K562 (cell line): ENCODE measurements around the gene AHCYL1. TPM values are rescaled to one million over a fixed set of nuclear protein-coding genes. Genes with fewer than 3 reads are reported as not detected.
A peak's percentile ranks its signal among the peaks of the same experiment; 100 is the strongest.

Experiments
- ATAC-seq: fragments of 200-7000 bp; cut with Tn5 transposase; 3 replicates; pipeline ENCODE4 v1.9.1; 2020; ENCODE audit warnings: moderate library complexity
- BruUV-seq: library from RNA; stranded (reverse); fragments of 400-500 nt; replicated peaks from 2 replicates; lab custom pipeline; 2021; lab: Mats Ljungman, UMichigan
- CTCF ChIA-PET: fragments of 300-600 bp; formaldehyde crosslinking; extraction: SDS; loops from one replicate; lab custom pipeline; 2021; ENCODE audit warnings: low intra/inter-chr PET ratio; lab: Yijun Ruan, JAX
- POLR2A ChIA-PET: fragments of 300-600, 350-650 bp; sonication (Branson Sonifier 250); formaldehyde crosslinking; extraction: SDS; loops from one replicate; lab custom pipeline; 2021; ENCODE audit warnings: antibody characterized with exemption, inconsistent platforms; lab: Yijun Ruan, JAX
- DNase-seq, 4 experiments: peaks; one replicate each; pipeline versions ENCODE4 v3.0.0 to v3.0.0-alpha.2; 2011 to 2018; ENCODE audit warnings: low spot score in 3 of 4, mixed read lengths in 3 of 4; ENCODE audit errors: extremely low read depth in 1 of 4
- FAIRE-seq: peaks from 2 replicates; lab custom pipeline; 2011; peaks lifted over from hg19 to GRCh38; lab: Jason Lieb, UNC
- H2AFZ ChIP-seq: 2 replicates; pipeline ENCODE4 v1.6.0; 2011; ENCODE audit warnings: low read depth, low read length, control low read depth, inconsistent platforms
- H3K27ac ChIP-seq: fragments of 200-600 bp; 3 replicates; pipeline ENCODE4 v1.8.0; 2011; ENCODE audit warnings: low read depth, mild to moderate bottlenecking, control low read depth, inconsistent platforms, low read length, moderate library complexity, mixed read lengths; ENCODE audit errors: extremely low read depth
- H3K27me3 ChIP-seq, 2 experiments: fragments of 300-600 bp in 1 of 2; 2 replicates in 1 of 2; 3 replicates in 1 of 2; pipeline versions ENCODE4 v1.6.0 to v1.8.0; 2011; ENCODE audit warnings: inconsistent platforms in 2 of 2, low read length in 2 of 2, mild to moderate bottlenecking in 1 of 2, mixed read lengths in 1 of 2, moderate library complexity in 1 of 2; ENCODE audit not compliant: control insufficient read depth in 2 of 2, insufficient read depth in 2 of 2
- H3K36me3 ChIP-seq: fragments of 300-600 bp; 3 replicates; pipeline ENCODE4 v1.8.0; 2011; ENCODE audit warnings: mild to moderate bottlenecking, low read length, inconsistent platforms; ENCODE audit not compliant: control insufficient read depth, insufficient read depth
- H3K4me1 ChIP-seq, 2 experiments: fragments of 200-600 bp in 1 of 2; replicated peaks in 1 of 2; 2 replicates in 1 of 2; 3 replicates in 1 of 2; pipeline versions ENCODE4 v1.5.1 to v1.8.0; 2011; ENCODE audit warnings: inconsistent platforms in 2 of 2, low read length in 2 of 2, mild to moderate bottlenecking in 1 of 2, mixed read lengths in 1 of 2, moderate library complexity in 1 of 2; ENCODE audit not compliant: control insufficient read depth in 2 of 2, insufficient read depth in 2 of 2
- H3K4me2 ChIP-seq: 2 replicates; pipeline ENCODE4 v1.6.1; 2011; ENCODE audit warnings: low read length, control low read depth, inconsistent platforms, mixed read lengths; ENCODE audit not compliant: insufficient read depth
- H3K4me3 ChIP-seq: fragments of 200-600 bp; sonication (generic), shearing (Covaris generic); 2 replicates; pipeline ENCODE4 v1.5.1; 2016; ENCODE audit warnings: control low read depth, inconsistent platforms
- H3K79me2 ChIP-seq: fragments of 200-600 bp; 3 replicates; pipeline ENCODE4 v1.8.0; 2011; ENCODE audit warnings: low read length, inconsistent platforms; ENCODE audit not compliant: control insufficient read depth, insufficient read depth
- H3K9ac ChIP-seq, 2 experiments: 2 replicates each; pipeline versions ENCODE4 v1.6.0 to v1.6.1; 2011; ENCODE audit warnings: low read depth in 2 of 2, low read length in 2 of 2, control low read depth in 1 of 2, inconsistent platforms in 1 of 2, mild to moderate bottlenecking in 1 of 2, mixed read lengths in 1 of 2; ENCODE audit not compliant: insufficient read depth in 1 of 2
- H3K9me1 ChIP-seq: one replicate; pipeline ENCODE4 v1.6.0; 2011; ENCODE audit warnings: inconsistent platforms, mild to moderate bottlenecking, low read length, moderate library complexity; ENCODE audit not compliant: control insufficient read depth, insufficient read depth
- H3K9me3 ChIP-seq: replicated peaks from 2 replicates; pipeline ENCODE4 v1.5.1; 2011; ENCODE audit warnings: low read depth, low read length, inconsistent platforms; ENCODE audit not compliant: control insufficient read depth, insufficient read depth
- H4K20me1 ChIP-seq: replicated peaks from 2 replicates; pipeline ENCODE4 v1.6.1; 2011; ENCODE audit warnings: low read length, inconsistent platforms, mixed read lengths; ENCODE audit not compliant: control insufficient read depth, insufficient read depth
- CBFA2T2 ChIP-seq: fragments of 450-650 bp; conservative IDR thresholded peaks from 2 replicates; pipeline ENCODE4 v1.6.1; 2017; ENCODE audit warnings: mild to moderate bottlenecking
- CXXC5 ChIP-seq: fragments of 250-450 bp; sonication (Bioruptor Pico); IDR thresholded peaks from 2 replicates; pipeline ENCODE4 v1.8.0; 2022; ENCODE audit warnings: inconsistent platforms, mild to moderate bottlenecking, moderate library complexity
- DPF2 ChIP-seq: fragments of 450-650 bp; IDR thresholded peaks from 2 replicates; pipeline ENCODE4 v1.6.1; 2016
- EP300 ChIP-seq: IDR thresholded peaks from 2 replicates; pipeline ENCODE4 v1.6.1; 2012; ENCODE audit warnings: low read length, improper control_type of control experiment
- ESRRA ChIP-seq: fragments of 450-650 bp; IDR thresholded peaks from 2 replicates; pipeline ENCODE4 v1.6.1; 2014; ENCODE audit warnings: low read depth, mild to moderate bottlenecking, moderate library complexity, borderline replicate concordance
- FOS ChIP-seq: IDR thresholded peaks from 3 replicates; pipeline ENCODE4 v1.6.1; 2011; ENCODE audit not compliant: insufficient read length; ENCODE audit errors: extremely low read depth
- FOXA3 ChIP-seq, 2 experiments: fragments of 450-650 bp in 1 of 2; sonication (generic) in 1 of 2; formaldehyde crosslinking; IDR thresholded peaks in 1 of 2; conservative IDR thresholded peaks in 1 of 2; 2 replicates each; pipeline versions ENCODE4 v1.4.0 to v1.8.0; 2020 to 2022; ENCODE audit warnings: mild to moderate bottlenecking in 2 of 2, missing genetic modification reagents in 1 of 2
- FOXK2 ChIP-seq, 2 experiments: fragments of 450-650 bp; IDR thresholded peaks in 1 of 2; conservative IDR thresholded peaks in 1 of 2; 2 replicates each; pipeline ENCODE4 v1.6.1; 2016; ENCODE audit warnings: low read depth in 2 of 2, mild to moderate bottlenecking in 1 of 2
- GATAD2A ChIP-seq: fragments of 450-650 bp; IDR thresholded peaks from 2 replicates; pipeline ENCODE4 v1.6.1; 2017
- NFIC ChIP-seq: fragments of 450-650 bp; IDR thresholded peaks from 2 replicates; pipeline ENCODE4 v1.6.1; 2017; ENCODE audit warnings: mild to moderate bottlenecking, inconsistent platforms
- POLR2A ChIP-seq: fragments of 450-650 bp; conservative IDR thresholded peaks from 2 replicates; pipeline ENCODE4 v1.6.1; 2016
- SMARCA4 ChIP-seq: fragments of 450-650 bp; IDR thresholded peaks from 2 replicates; pipeline ENCODE4 v1.6.1; 2016
- STAT5A ChIP-seq: IDR thresholded peaks from 2 replicates; pipeline ENCODE4 v1.6.1; 2012; ENCODE audit warnings: low read length, inconsistent platforms, borderline replicate concordance
- TAL1 ChIP-seq: fragments of 450-650 bp; IDR thresholded peaks from 2 replicates; pipeline ENCODE4 v1.6.1; 2016; ENCODE audit warnings: mild to moderate bottlenecking
- TCF3 ChIP-seq: sonication (generic); formaldehyde crosslinking; IDR thresholded peaks from 2 replicates; pipeline ENCODE4 v1.4.0; 2020; ENCODE audit warnings: mild to moderate bottlenecking, missing genetic modification reagents
- ZFP1 ChIP-seq: fragments of 450-650 bp; formaldehyde crosslinking; IDR thresholded peaks from 2 replicates; pipeline ENCODE4 v1.4.0; 2020; ENCODE audit warnings: mild to moderate bottlenecking, mixed read lengths
- WGBS: fragments of 100-300 bp; shearing (Covaris generic); methylation state at CpG from one replicate; pipeline ENCODE4 v1.1.6; 2016; ENCODE audit warnings: low coverage, mixed read lengths; ENCODE audit not compliant: insufficient coverage; ENCODE audit errors: missing lambda C conversion rate; 5-methylcytosine and 5-hydroxymethylcytosine counted together
- in situ Hi-C: fragments of 300-500 bp; cut with MboI; formaldehyde crosslinking; loops from 4 replicates; pipeline ENCODE4 v1.15.0; 2018; ENCODE audit warnings: inconsistent platforms, mixed read lengths
- intact Hi-C: fragments of 100-400 bp; cut with micrococcal nuclease; formaldehyde crosslinking; loops from 2 replicates; pipeline ENCODE4 v1.14.2; 2022
- polyA plus RNA-seq, 8 experiments: library from polyadenylated mRNA; depleted of rRNA in 4 of 8; stranded (reverse) in 5 of 8; unstranded in 3 of 8; fragments of >200 nt; fragmentation: Nextera tagmentation in 2 of 8; fragmentation: Illumina TruSeq in 1 of 8; extraction: Ambion mirVana in 2 of 8; extraction: Trizol in 1 of 8; gene quantifications; 2 replicates each; pipeline versions ENCODE4 v1.2.1 to v1.2.3, GENCODE V29; 2011 to 2014; ENCODE audit warnings: inconsistent platforms in 1 of 8, missing spikeins in 1 of 8
- total RNA-seq, 7 experiments: library from RNA; depleted of rRNA in 6 of 7; stranded (reverse); fragments of >200 nt in 6 of 7; fragmentation: Illumina TruSeq in 2 of 7; extraction: Trizol in 2 of 7; gene quantifications; 2 replicates each; pipeline versions ENCODE4 v1.2.1 to v1.2.3, GENCODE V29; 2011 to 2021; ENCODE audit warnings: low replicate concordance in 1 of 7
- TF ChIP-seq, protein P1 (sequence below): fragments of 450-650 bp; IDR thresholded peaks from 2 replicates; pipeline ENCODE4 v1.6.1; 2017; ENCODE audit warnings: antibody characterized with exemption, mild to moderate bottlenecking
- TF ChIP-seq, protein P2 (sequence below): sonication (generic); formaldehyde crosslinking; IDR thresholded peaks from 2 replicates; pipeline ENCODE4 v1.8.0; 2022; ENCODE audit warnings: mild to moderate bottlenecking, missing genetic modification reagents
- TF ChIP-seq, protein P3 (sequence below): sonication (generic); formaldehyde crosslinking; IDR thresholded peaks from 2 replicates; pipeline ENCODE4 v1.8.0; 2023; ENCODE audit warnings: mild to moderate bottlenecking, missing genetic modification reagents

AHCYL1 gene
- total and polyA plus RNA-seq, 9 of the 15 experiments (the other 6 are each of a cell fraction or from before 2014, with no cell fraction given): 27.3 to 118 (median 44.5) TPM

DNA sequence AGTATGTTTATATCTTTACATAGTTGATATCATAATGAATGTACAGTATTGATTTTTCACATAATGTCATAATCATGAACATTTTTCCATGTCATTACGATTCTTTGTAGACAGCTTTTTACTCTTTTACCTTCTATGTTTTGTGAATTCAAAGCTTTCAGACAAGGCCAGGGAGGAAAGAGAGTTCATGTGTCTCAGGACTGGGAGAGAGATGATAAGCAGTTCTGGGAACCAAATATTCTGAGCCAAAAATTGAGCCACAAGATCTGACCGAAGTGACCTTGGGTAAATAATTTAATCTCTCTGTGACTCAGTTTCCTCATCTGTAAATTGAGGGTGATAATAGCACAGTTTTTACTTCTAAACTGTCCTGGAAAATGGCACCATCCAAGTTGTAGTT lies 42.1 kb upstream of the AHCYL1 start:
- no peaks in the 10 kb centered on the region for H3K9me1 ChIP-seq
- no peaks in the 10 kb centered on the region for H3K36me3 ChIP-seq
- ChIA-PET CTCF (interaction anchor here (0.6 kb wide), 1 partner anchor 107 kb away, joined by 3 read pairs; no protein-coding TSS in a partner anchor), POLR2A (interaction anchor here (0.6 to 2.3 kb wide), 6 partner anchors 9 to 1022 kb away, joined by 3 to 8 read pairs (median 4); no protein-coding TSS in a partner anchor)
- ATAC-seq (peak; percentile 68), FAIRE-seq (peak; percentile 11), DNase-seq (peak in 3 of 4 experiments; percentile 15 to 68 (median 57))
- peak overlapping the region; percentile 57 for H3K27ac ChIP-seq
- BruUV-seq: no TSS peak
- peak overlapping the region; percentile 34; the same call in 1 of the 2 replicates for H3K4me2 ChIP-seq
- in situ Hi-C loops: no loop called here
- no peaks in the 10 kb centered on the region for H3K27me3 ChIP-seq
- H4K20me1 ChIP-seq: no peaks in the 10 kb centered on the region
- intact Hi-C loops: no loop called here
- H3K4me1 ChIP-seq: peaks cover 11% of the 10 kb centered on the region in 2 experiments
- peaks cover 11% of the 10 kb centered on the region for H3K9me3 ChIP-seq
- H2AFZ ChIP-seq: peak overlapping the region; percentile 81
- H3K4me3 ChIP-seq: no peak overlapping the region
- no peaks in the 10 kb centered on the region for H3K79me2 ChIP-seq
- 0% methylated on average over 2 of the region's 2 CpGs for WGBS
- peak overlapping the region in 1 of 2 experiments; percentile 33; a peak in 2 of 4 replicates for H3K9ac ChIP-seq
- TF ChIP-seq SMARCA4: peak; percentile 24; the same call in 1 of the 2 replicates
- peak; percentile 44; the same call in 1 of the 2 replicates for TF ChIP-seq TCF3 (CRISPR knock-in tag)
- TF ChIP-seq POLR2A: no peak
- TF ChIP-seq, protein P1, sequence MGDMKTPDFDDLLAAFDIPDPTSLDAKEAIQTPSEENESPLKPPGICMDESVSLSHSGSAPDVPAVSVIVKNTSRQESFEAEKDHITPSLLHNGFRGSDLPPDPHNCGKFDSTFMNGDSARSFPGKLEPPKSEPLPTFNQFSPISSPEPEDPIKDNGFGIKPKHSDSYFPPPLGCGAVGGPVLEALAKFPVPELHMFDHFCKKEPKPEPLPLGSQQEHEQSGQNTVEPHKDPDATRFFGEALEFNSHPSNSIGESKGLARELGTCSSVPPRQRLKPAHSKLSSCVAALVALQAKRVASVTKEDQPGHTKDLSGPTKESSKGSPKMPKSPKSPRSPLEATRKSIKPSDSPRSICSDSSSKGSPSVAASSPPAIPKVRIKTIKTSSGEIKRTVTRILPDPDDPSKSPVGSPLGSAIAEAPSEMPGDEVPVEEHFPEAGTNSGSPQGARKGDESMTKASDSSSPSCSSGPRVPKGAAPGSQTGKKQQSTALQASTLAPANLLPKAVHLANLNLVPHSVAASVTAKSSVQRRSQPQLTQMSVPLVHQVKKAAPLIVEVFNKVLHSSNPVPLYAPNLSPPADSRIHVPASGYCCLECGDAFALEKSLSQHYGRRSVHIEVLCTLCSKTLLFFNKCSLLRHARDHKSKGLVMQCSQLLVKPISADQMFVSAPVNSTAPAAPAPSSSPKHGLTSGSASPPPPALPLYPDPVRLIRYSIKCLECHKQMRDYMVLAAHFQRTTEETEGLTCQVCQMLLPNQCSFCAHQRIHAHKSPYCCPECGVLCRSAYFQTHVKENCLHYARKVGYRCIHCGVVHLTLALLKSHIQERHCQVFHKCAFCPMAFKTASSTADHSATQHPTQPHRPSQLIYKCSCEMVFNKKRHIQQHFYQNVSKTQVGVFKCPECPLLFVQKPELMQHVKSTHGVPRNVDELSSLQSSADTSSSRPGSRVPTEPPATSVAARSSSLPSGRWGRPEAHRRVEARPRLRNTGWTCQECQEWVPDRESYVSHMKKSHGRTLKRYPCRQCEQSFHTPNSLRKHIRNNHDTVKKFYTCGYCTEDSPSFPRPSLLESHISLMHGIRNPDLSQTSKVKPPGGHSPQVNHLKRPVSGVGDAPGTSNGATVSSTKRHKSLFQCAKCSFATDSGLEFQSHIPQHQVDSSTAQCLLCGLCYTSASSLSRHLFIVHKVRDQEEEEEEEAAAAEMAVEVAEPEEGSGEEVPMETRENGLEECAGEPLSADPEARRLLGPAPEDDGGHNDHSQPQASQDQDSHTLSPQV: 0 out of 2 replicates have a peak, but pooled peaks have one; percentile 72
- TF ChIP-seq FOXA3 (CRISPR knock-in tag; conservative IDR thresholded peaks at IDR 0.05 in 1 of 2, IDR thresholded peaks at IDR 0.05 in 1 of 2): 0 out of 4 replicates have a peak, but pooled peaks of 1 of the 2 experiments have one; percentile 19
- TF ChIP-seq TAL1: peak; percentile 27; the same call in 1 of the 2 replicates
- peak; percentile 46; the same call in 1 of the 2 replicates for TF ChIP-seq ESRRA
- TF ChIP-seq ZFP1 (CRISPR knock-in tag): no peak
- TF ChIP-seq DPF2: peak; percentile 37; the same call in 1 of the 2 replicates
- TF ChIP-seq NFIC: peak; percentile 31; the same call in 1 of the 2 replicates
- peak; percentile 38; the same call in 1 of the 2 replicates for TF ChIP-seq EP300
- TF ChIP-seq STAT5A: peak; percentile 39; the same call in 1 of the 2 replicates
- TF ChIP-seq CXXC5 (CRISPR knock-in tag): no peak
- TF ChIP-seq, protein P2, sequence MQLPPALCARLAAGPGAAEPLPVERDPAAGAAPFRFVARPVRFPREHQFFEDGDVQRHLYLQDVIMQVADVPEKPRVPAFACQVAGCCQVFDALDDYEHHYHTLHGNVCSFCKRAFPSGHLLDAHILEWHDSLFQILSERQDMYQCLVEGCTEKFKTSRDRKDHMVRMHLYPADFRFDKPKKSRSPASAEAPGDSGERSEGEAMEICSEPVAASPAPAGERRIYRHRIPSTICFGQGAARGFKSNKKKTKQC (CRISPR knock-in tag): no peak
- TF ChIP-seq FOS: no peak
- TF ChIP-seq, protein P3, sequence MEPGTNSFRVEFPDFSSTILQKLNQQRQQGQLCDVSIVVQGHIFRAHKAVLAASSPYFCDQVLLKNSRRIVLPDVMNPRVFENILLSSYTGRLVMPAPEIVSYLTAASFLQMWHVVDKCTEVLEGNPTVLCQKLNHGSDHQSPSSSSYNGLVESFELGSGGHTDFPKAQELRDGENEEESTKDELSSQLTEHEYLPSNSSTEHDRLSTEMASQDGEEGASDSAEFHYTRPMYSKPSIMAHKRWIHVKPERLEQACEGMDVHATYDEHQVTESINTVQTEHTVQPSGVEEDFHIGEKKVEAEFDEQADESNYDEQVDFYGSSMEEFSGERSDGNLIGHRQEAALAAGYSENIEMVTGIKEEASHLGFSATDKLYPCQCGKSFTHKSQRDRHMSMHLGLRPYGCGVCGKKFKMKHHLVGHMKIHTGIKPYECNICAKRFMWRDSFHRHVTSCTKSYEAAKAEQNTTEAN (CRISPR knock-in tag): no peak
- TF ChIP-seq CBFA2T2: 0 out of 2 replicates have a peak, but pooled peaks have one; percentile 24
- 0 out of 2 replicates have a peak, but pooled peaks have one; percentile 16 for TF ChIP-seq GATAD2A
- TF ChIP-seq FOXK2 (conservative IDR thresholded peaks at IDR 0.05 in 1 of 2, IDR thresholded peaks at IDR 0.05 in 1 of 2; ENCODE audit: low read depth in 2 of 2): no peak
